ENCODE measurements around the gene PLSCR3. TPM values are rescaled to one million over a fixed set of nuclear protein-coding genes. Genes with fewer than 3 reads are reported as not detected.

The PLSCR3 gene
- total RNA-seq, 4 donors from 2014 or later = 16.8 to 38.1 (median 17.7) TPM

DNA sequence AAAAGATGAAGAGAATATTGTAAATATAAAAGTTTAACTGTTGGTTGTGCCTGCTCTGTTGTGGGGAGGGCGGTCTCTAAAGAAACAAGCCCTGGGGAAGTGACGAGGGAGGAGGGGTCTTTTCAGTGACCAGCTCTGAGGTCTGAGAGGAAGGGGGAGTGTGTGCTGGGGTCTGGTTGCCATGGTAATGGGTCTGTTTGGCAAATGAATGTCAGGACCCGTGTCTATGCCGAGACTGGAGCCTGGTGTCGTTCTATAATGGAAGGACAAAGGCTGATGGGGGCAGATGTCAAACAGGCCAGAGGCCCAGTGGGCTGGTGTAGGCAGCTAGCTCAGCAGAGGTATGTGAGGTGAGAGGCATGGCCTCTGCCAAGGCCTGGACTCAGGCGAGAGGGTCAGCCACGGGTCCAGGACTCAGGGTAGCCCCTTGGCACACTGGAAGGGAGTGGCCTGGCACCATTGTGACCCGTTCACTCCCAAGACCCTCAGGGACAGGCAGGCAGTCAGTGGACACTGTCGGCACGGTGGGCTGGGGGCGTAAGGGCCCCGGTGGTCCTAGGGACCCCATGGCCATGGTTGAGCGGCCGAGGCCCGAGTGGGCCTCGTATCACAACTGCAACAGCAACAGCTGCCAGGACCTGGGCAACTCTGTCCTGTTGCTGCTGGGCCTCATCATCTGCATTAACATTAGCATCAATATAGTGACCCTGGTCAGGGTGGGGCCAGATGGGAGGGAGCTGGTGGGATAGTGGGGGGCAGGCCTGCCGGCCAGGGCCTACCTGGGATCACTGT, 25.7 kb upstream of the PLSCR3 start, which contains the start of gene SPEM1:
SPEM1 (plus strand) TSS at position 506 of the 792 bp plus-strand sequence; CDS start at position 567, 61 bp downstream.
- TF ChIP-seq EP300 (IDR thresholded peaks at IDR 0.05) (no peak), POLR2AphosphoS5 (IDR thresholded peaks at IDR 0.05) (no peak), POLR2A (IDR thresholded peaks at IDR 0.05) (no peak)
- TF ChIP-seq, protein P1, sequence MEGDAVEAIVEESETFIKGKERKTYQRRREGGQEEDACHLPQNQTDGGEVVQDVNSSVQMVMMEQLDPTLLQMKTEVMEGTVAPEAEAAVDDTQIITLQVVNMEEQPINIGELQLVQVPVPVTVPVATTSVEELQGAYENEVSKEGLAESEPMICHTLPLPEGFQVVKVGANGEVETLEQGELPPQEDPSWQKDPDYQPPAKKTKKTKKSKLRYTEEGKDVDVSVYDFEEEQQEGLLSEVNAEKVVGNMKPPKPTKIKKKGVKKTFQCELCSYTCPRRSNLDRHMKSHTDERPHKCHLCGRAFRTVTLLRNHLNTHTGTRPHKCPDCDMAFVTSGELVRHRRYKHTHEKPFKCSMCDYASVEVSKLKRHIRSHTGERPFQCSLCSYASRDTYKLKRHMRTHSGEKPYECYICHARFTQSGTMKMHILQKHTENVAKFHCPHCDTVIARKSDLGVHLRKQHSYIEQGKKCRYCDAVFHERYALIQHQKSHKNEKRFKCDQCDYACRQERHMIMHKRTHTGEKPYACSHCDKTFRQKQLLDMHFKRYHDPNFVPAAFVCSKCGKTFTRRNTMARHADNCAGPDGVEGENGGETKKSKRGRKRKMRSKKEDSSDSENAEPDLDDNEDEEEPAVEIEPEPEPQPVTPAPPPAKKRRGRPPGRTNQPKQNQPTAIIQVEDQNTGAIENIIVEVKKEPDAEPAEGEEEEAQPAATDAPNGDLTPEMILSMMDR (IDR thresholded peaks at IDR 0.05) = no peak
- Histone ChIP-seq H3K36me3 (peaks cover 0 to 33% of the 10 kb centered on the region in 2 donors), H3K4me3 (no peak within 1 kb of the TSS), H3K27ac (no peak within 1 kb of the TSS), H3K4me1 (no peaks in the 10 kb centered on the region), H3K27me3 (peaks cover 16% of the 10 kb centered on the region), H3K9me3 (no peaks in the 10 kb centered on the region)
- 19 to 70% methylated on average over 3 to 13 of the region's 17 CpGs for WGBS, 2 donors (ENCODE audit: low coverage in 1 of 2)
- ATAC-seq = no peak

DNA sequence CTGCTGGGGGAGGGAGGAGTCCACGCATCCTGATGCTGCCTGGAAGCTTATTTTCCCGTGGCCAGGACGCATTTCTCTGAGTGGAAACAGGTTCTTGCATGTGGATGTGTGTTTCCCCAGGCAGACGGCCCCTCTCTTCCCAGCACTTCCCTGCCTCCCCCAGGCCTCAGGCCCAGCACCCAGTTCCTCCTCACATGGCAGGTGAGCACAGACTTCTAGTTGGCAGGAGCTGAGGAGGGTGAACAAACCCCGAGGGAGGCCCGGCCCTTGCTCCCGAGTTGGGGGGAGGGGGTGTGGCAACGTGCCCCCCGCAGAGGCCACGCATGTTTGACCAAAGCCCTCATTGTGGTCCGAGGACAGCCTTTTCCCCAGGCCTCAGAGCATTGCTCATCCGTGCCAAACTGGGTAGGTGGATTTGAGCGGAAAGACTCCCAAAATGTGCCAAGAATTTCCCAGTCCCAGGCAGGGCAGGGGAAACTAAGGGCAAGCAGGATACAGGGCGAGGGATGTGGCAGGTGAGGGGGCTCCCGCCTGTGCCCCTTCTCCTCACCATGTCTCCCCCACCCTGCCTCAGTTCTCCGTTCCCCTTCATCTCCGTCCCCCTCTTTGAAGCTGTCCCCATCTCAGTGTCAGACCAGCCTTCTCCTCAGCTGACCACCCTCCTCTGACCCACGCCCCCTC, 24.3 kb upstream of the PLSCR3 start:
- no peaks in the 10 kb centered on the region for H3K4me1 ChIP-seq
- no peak overlapping the region for H3K27ac ChIP-seq
- TF ChIP-seq, protein P1 (IDR thresholded peaks at IDR 0.05) = no peak
- no peak for TF ChIP-seq POLR2A (IDR thresholded peaks at IDR 0.05)
- TF ChIP-seq POLR2AphosphoS5 (IDR thresholded peaks at IDR 0.05) = no peak
- no peak for TF ChIP-seq EP300 (IDR thresholded peaks at IDR 0.05)
- peaks cover 0 to 41% of the 10 kb centered on the region in 2 donors for H3K36me3 ChIP-seq
- H3K27me3 ChIP-seq = peaks cover 16% of the 10 kb centered on the region
- no peak for ATAC-seq
- H3K4me3 ChIP-seq = no peak overlapping the region
- WGBS, 2 donors (ENCODE audit: low coverage in 1 of 2) = 75% methylated on average over 2 of the region's 18 CpGs; no CpG with 5 or more reads in 1 of the 2 donors
- no peaks in the 10 kb centered on the region for H3K9me3 ChIP-seq

DNA sequence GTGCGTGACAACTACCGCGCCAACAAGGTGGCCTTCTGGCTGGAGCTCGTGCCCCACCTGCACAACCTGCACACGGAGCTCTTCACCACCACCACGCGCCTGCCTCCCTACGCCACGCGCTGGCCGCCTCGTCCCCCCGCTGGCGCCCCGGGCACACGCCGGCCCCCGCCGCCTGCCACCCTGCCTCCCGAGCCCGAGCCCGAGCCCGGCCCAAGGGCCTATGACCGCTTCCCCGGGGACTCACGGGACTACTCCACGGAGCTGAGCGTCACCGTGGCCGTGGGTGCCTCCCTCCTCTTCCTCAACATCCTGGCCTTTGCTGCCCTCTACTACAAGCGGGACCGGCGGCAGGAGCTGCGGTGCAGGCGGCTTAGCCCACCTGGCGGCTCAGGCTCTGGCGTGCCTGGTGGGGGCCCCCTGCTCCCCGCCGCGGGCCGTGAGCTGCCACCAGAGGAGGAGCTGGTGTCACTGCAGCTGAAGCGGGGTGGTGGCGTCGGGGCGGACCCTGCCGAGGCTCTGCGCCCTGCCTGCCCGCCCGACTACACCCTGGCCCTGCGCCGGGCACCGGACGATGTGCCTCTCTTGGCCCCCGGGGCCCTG, 22.8 kb upstream of the PLSCR3 start:
- Histone ChIP-seq H3K36me3 (peaks cover 0 to 41% of the 10 kb centered on the region in 2 donors), H3K4me3 (no peak overlapping the region), H3K9me3 (no peaks in the 10 kb centered on the region), H3K27ac (no peak overlapping the region), H3K27me3 (peaks cover 16% of the 10 kb centered on the region), H3K4me1 (no peaks in the 10 kb centered on the region)
- no peak for TF ChIP-seq POLR2AphosphoS5 (IDR thresholded peaks at IDR 0.05)
- TF ChIP-seq, protein P1 (IDR thresholded peaks at IDR 0.05) = no peak
- TF ChIP-seq EP300 (IDR thresholded peaks at IDR 0.05) = no peak
- TF ChIP-seq POLR2A (IDR thresholded peaks at IDR 0.05) = no peak
- ATAC-seq = no peak
- WGBS, 2 donors (ENCODE audit: low coverage in 1 of 2) = 87% methylated on average over 7 of the region's 54 CpGs; no CpG with 5 or more reads in 1 of the 2 donors

DNA sequence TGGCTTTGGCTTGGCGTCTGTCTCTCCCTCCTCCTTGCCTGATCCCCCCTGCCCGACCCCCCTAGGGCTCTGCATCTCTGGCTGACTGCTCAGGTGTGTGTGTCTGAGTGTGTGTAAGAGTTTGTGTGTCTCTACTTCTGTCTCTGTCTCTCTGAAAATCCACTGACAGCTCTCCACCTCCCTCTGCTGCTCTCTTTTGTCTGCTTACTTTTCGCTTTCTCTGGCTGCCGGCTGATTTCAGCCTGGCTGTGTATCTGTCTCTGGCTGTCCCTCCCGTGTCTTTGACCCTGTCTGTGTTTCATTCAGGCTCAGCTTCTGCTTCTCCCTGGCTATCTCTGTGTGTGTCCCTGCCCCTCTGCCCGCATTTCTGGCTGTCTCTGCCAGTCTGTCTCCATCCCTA, 22.0 kb upstream of the PLSCR3 start:
- H3K4me1 ChIP-seq = no peaks in the 10 kb centered on the region
- no peaks in the 10 kb centered on the region for H3K9me3 ChIP-seq
- H3K4me3 ChIP-seq = no peak overlapping the region
- WGBS, 2 donors (ENCODE audit: low coverage in 1 of 2) = 53 to 66% methylated on average over 4 to 6 of the region's 6 CpGs
- H3K36me3 ChIP-seq = peaks cover 0 to 41% of the 10 kb centered on the region in 2 donors
- peaks cover 16% of the 10 kb centered on the region for H3K27me3 ChIP-seq
- no peak for ATAC-seq
- TF ChIP-seq POLR2AphosphoS5 (IDR thresholded peaks at IDR 0.05) (no peak), EP300 (IDR thresholded peaks at IDR 0.05) (no peak), POLR2A (IDR thresholded peaks at IDR 0.05) (no peak)
- TF ChIP-seq, protein P1 (IDR thresholded peaks at IDR 0.05) = no peak
- H3K27ac ChIP-seq = no peak overlapping the region

Measured in gastroesophageal sphincter (tissue), 4 donors.